Spinal cord (tissue), 10 donors: ENCODE results near the gene NHLRC4. TPM values are rescaled to one million over a fixed set of nuclear protein-coding genes. Genes with fewer than 3 reads are reported as not detected.
A peak's percentile ranks its signal among the peaks of the same experiment; 100 is the strongest.

Experiments
- DNase-seq, 6 donors: peaks; one replicate each; pipeline versions ENCODE4 v3.0.0 to v3.0.0-alpha.2; 2013 to 2015; ENCODE audit warnings: low spot score in 6 of 6, low read depth in 4 of 6
- H3K27ac ChIP-seq: one replicate; pipeline ENCODE4 v1.5.1; 2013; ENCODE audit warnings: low read depth, low read length, control low read depth
- H3K27me3 ChIP-seq: one replicate; pipeline ENCODE4 v1.6.1; 2013; ENCODE audit warnings: low read length; ENCODE audit not compliant: control insufficient read depth, insufficient read depth
- H3K36me3 ChIP-seq: one replicate; pipeline ENCODE4 v1.6.1; 2013; ENCODE audit warnings: low read length; ENCODE audit not compliant: control insufficient read depth, insufficient read depth
- H3K4me1 ChIP-seq: one replicate; pipeline ENCODE4 v1.6.1; 2013; ENCODE audit warnings: low read length; ENCODE audit not compliant: control insufficient read depth, insufficient read depth
- H3K4me3 ChIP-seq: one replicate; pipeline ENCODE4 v1.5.1; 2013; ENCODE audit warnings: low read depth, low read length, control low read depth
- H3K9me3 ChIP-seq: one replicate; pipeline ENCODE4 v1.6.1; 2013; ENCODE audit warnings: low read length; ENCODE audit not compliant: control insufficient read depth, insufficient read depth
- WGBS: methylation state at CpG from one replicate; pipeline ENCODE4 v1.1.5; 2013; ENCODE audit warnings: missing lambda C conversion rate; ENCODE audit not compliant: insufficient coverage; 5-methylcytosine and 5-hydroxymethylcytosine counted together
- polyA plus RNA-seq, 2 donors: library from polyadenylated mRNA; unstranded; fragments of 120-200 nt; gene quantifications; one replicate each; pipeline ENCODE4 v1.2.1, GENCODE V29; 2013; ENCODE audit not compliant: insufficient read length in 2 of 2
- total RNA-seq, 2 donors: library from RNA; depleted of rRNA in 1 of 2; stranded (reverse); fragments of 120-200 nt in 1 of 2; fragments of >200 nt in 1 of 2; gene quantifications; one replicate each; pipeline versions ENCODE4 v1.2.3 to v1.2.4, GENCODE V29; 2013 to 2014
- donor health status: healthy.

NHLRC4 gene
- total and polyA plus RNA-seq, 4 donors = 0.73 to 3.5 (median 1.1) TPM

GRCh38 chr16:524274-525040, 42.3 kb upstream of the NHLRC4 start:
- peaks cover 48% of the 10 kb centered on the region for H3K4me1 ChIP-seq
- H3K27ac ChIP-seq = no peak overlapping the region
- no peaks in the 10 kb centered on the region for H3K27me3 ChIP-seq
- H3K4me3 ChIP-seq = no peak overlapping the region
- no peak for DNase-seq
- WGBS = 85% methylated on average over 24 of the region's 24 CpGs
- no peaks in the 10 kb centered on the region for H3K9me3 ChIP-seq
- peaks cover 66% of the 10 kb centered on the region for H3K36me3 ChIP-seq

DNA sequence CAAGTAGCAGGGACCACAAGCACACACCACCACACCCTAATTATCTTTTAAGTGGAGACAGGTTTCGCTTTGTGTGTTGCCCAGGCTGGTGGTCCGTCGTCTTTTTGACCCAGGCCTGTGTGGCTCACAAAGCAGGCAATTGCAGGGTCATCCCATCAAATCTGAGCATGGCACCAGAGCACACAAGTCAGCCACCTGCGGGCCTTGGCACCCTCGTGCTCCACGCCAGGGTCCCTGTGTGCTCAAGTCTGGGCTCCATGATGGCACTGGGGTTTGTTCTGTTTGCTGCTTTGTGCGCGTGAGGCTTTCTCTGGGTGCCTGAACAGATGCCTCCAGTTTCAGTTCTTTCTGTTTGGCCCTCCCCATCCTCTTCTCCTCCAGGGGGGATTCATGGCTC, 41.7 kb upstream of the NHLRC4 start:
- no peaks in the 10 kb centered on the region for H3K9me3 ChIP-seq
- WGBS = 90% methylated on average over 8 of the region's 8 CpGs
- peaks cover 66% of the 10 kb centered on the region for H3K36me3 ChIP-seq
- no peak for DNase-seq
- no peaks in the 10 kb centered on the region for H3K27me3 ChIP-seq
- H3K4me3 ChIP-seq = no peak overlapping the region
- peaks cover 55% of the 10 kb centered on the region for H3K4me1 ChIP-seq
- H3K27ac ChIP-seq = no peak overlapping the region

DNA sequence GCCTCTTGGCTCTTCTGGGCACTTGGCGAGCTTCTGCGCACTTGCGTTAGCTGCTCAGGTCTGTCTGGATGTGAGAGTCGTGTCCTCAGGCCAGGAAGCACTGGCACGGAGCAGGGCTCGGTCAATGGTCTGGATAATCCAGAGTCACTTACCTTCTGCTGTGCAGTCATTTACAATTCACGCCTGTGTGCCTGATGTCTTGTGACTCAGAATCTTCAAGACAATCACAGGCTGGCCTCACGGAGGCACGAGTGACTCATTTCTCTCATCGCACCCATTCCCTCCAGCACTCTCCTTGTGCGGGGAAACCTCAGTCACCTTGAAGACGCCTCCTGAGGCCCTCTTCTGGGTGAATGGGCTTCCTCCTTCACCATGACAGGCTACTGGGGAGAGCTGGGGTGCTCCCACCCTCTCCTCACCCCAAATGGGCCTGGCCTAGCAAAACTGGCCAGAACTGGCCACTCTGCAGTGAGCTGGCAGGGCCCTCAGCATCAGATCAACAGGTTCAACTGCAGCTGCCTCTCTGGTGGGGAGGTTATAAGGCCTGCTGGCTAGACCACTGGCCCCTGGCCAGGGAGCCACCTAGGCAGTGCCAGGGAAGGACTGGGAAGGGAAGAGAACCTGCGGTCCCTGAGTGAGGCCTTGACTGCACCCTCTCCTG, 41.2 kb upstream of the NHLRC4 start:
- 78% methylated on average over 13 of the region's 13 CpGs for WGBS
- Histone ChIP-seq H3K36me3 (peaks cover 66% of the 10 kb centered on the region), H3K27me3 (no peaks in the 10 kb centered on the region), H3K9me3 (no peaks in the 10 kb centered on the region), H3K4me3 (peak overlapping the region; percentile 77), H3K4me1 (peaks cover 58% of the 10 kb centered on the region), H3K27ac (no peak overlapping the region)
- DNase-seq = peak in 1 of 6 donors; percentile 18

DNA sequence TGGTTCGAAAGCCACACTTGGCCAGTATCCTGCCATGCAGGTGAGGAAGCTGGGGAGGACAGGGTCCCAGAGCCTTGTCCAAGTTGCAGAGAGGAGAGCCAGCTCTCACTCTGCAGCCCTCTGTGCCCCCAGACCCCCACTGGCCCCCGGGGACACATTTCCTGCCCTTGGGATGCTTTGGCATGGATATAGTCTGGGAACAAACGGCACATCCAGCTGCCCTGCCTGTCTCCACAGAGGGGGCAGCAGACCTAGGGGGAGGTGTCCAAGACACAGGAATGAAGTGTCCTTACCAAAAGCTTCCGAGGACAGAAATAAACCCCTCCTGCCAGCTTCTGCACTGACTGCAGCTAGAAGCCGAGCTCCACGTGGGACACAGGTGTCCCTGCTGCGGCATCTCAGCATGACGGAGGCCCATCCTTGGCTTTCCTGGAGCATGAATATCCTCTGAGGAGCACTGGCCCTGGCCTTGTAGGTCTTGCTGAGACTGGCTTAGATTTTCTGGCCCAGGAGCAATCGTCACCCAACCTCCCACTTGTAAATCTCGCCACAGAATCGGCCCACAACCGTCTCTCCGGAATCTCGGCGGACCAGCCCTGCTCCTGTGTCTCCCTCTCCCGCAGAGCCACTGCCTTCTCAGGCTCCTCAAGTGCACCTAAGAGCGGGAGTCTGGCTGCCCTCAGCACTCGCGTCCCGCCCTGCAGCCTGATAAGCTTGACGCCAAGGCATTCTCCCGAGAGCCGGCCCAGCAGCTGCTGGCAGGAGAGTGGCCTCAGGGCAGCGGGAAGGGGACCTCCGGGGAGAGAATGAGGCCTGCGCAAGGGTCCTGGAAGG, 40.4 kb upstream of the NHLRC4 start:
- DNase-seq = peak in 3 of 6 donors; percentile 9 to 11 (median 11)
- Histone ChIP-seq H3K27me3 (no peaks in the 10 kb centered on the region), H3K27ac (peak overlapping the region; percentile 93), H3K4me1 (peaks cover 57% of the 10 kb centered on the region), H3K9me3 (no peaks in the 10 kb centered on the region), H3K4me3 (peak overlapping the region; percentile 77), H3K36me3 (peaks cover 64% of the 10 kb centered on the region)
- WGBS = 8% methylated on average over 26 of the region's 26 CpGs

DNA sequence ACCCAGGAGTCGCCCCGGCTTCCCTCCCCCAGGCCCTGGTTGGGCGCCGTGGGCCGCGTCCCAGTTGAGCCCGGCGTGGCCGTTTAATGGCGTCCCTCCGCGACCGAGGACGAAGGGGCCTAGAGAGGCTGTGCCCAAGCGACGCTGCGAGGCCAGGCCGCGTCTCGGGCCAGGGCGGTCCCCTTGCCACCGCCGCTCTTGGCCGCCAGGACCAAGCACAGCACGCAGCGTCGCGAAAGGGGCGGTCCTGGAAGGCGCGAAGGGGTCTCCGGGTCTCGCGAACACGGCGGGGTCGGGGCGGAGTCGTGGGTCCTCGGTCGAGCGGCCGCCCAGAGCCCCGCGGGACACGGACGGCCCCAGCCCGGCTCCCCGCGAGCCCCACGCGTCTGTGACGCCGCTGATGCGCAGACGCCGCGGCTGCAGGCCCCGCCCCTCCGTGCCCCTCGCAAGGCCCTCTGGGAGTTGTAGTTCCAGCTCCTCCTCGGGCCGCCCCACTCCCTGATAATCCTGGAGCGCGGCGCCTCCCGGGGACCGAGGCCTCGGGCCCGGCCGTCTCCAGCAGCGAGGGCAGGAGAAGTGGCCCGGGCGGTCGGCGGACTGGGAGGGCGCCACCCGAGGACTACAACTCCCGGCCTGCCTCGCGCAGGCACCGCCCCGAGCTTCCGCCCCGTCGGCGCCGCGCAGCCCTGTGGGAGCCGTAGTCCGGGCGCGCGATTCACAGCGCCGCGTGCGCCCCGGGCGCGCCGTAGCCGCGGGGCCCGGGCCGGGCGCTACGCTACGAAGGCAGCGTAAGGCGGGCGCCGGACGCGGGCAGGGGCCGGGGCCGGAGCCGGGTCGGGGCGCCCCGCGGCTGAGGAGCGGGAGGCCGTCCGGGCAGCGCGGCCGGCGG, 39.5 kb upstream of the NHLRC4 start, which contains the start of gene CAPN15:
TSS of gene CAPN15 (plus strand) at position 698 of the 889 bp plus-strand sequence. CDS start 19,127 bp downstream, outside the sequence.
- Histone ChIP-seq H3K4me3 (peak within 1 kb of the TSS; percentile 77), H3K27ac (peak within 1 kb of the TSS; percentile 93), H3K4me1 (peaks cover 54% of the 10 kb centered on the region), H3K36me3 (peaks cover 61% of the 10 kb centered on the region), H3K9me3 (no peaks in the 10 kb centered on the region), H3K27me3 (no peaks in the 10 kb centered on the region)
- peak; percentile 79 to 96 (median 84) for DNase-seq
- 0% methylated on average over 129 of the region's 129 CpGs for WGBS

- Histone ChIP-seq H3K4me1 (peaks cover 54% of the 10 kb centered on the region), H3K4me3 (peak overlapping the region; percentile 57), H3K27ac (no peak overlapping the region), H3K36me3 (peaks cover 52% of the 10 kb centered on the region), H3K27me3 (no peaks in the 10 kb centered on the region), H3K9me3 (no peaks in the 10 kb centered on the region)
- 5% methylated on average over 55 of the region's 55 CpGs for WGBS
- peak in 1 of 6 donors; percentile 35 for DNase-seq
Measured at GRCh38 chr16:528111-529011, 38.4 kb upstream of the NHLRC4 start.

DNA sequence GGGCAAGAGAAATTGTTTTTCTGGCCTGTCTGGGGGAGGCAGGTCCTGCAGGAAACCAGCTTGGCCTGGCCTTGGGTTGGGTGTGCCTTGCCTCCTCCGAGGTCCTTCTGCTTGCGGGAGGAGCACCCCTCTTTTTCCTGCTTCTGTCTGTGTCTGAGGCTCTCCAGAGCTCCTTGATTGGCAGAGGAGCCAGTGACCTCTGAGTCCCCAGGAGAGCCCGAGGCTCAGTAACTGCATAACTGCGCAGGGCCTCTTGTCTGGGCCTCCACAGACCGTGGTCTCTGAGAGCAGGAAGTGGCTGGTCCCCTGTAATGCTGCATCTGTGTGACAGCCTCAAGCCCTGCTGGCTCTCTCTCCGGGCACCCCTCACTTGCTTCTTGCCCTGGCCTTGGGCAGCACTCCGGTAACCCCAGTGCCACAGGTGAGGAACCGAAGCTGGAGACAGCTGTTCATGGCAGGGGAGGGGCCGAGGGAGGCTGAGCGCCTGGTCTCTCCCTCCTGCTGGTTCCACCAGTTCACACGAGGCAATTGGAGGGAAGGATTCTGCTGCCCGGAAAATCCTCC, 37.7 kb upstream of the NHLRC4 start:
- DNase-seq = no peak
- no peak overlapping the region for H3K27ac ChIP-seq
- peak overlapping the region; percentile 57 for H3K4me3 ChIP-seq
- H3K27me3 ChIP-seq = no peaks in the 10 kb centered on the region
- H3K9me3 ChIP-seq = no peaks in the 10 kb centered on the region
- WGBS = 74% methylated on average over 12 of the region's 12 CpGs
- peaks cover 55% of the 10 kb centered on the region for H3K4me1 ChIP-seq
- H3K36me3 ChIP-seq = peaks cover 52% of the 10 kb centered on the region

- H3K4me3 ChIP-seq = no peak overlapping the region
- 92% methylated on average over 23 of the region's 23 CpGs for WGBS
- DNase-seq = no peak
Measured at GRCh38 chr16:530111-530817, 36.5 kb upstream of the NHLRC4 start.

More at GRCh38 chr16:530111-530817, 36.5 kb upstream of the NHLRC4 start:
- Histone ChIP-seq H3K9me3 (no peaks in the 10 kb centered on the region), H3K27me3 (no peaks in the 10 kb centered on the region), H3K27ac (no peak overlapping the region), H3K36me3 (peaks cover 52% of the 10 kb centered on the region), H3K4me1 (peaks cover 43% of the 10 kb centered on the region)
